ENCODE data around the gene RYR2.
A peak's percentile ranks its signal among the peaks of the same experiment; 100 is the strongest.
"Not testable (repeated sequence)": the region's sequence is repeated elsewhere in the genome, so short reads cannot be mapped to it uniquely, and the experiment has no call there.

The RYR2 gene

DNA sequence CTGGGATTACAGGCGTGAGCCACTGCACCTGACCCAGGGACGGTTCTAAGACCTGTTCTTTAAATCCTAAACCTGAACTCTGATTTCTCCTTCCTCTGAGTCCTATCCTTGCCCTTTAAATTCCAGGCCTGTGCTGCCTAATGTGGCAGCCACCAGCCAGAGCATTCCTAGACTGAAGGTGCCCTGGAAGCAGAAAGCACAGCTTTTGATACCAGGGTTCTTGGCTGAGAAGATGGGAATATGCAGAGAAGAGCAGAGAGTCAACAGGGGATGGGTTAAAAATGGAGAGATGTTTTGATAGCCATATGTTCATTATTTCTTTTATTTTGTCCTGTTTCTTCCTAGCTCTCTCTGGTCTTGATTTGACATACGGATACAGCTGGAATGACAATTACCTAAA is 49.7 kb downstream of the RYR2 start:
- DNase-seq, result no peak

DNA sequence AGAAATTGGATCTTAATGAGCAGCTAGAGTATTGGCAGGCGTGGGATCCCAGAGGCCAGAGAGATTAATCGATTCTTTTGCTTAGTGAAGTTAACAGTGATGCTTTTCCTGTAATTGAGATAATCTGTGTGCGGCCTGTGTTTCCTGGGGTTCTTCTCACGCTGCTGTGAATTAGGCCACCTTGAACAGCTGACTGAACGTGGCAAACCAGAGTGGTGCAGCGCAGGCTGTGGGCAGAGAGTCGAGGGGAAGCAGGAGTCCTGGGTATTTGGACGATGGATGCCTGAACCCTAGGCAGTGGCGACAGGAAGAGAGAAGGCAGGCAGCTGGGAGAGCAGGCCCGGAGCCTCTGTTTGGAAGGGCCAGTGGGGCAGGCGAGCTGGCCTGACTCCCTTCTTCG is 51.7 kb downstream of the RYR2 start:
- DNase-seq, result no peak

DNA sequence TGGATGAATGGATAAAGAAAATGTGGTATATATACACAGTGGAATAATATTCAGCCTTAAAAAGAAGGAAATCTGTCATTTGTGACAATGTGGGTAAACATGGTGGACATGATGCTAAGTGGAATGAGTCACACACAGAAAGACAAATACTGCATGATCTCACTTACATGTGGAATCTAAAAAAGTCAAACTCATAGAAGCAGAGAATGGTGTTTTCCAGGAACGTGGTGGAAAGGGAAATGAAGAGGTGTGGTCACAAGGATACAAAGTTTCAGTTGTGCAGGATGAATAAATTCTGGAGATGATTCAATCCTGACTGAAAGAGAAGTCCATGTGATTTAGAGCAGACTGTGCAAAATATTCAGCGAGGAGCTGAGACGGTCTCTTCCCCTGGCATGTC is 56.6 kb downstream of the RYR2 start:
- DNase-seq, result no peak

DNA sequence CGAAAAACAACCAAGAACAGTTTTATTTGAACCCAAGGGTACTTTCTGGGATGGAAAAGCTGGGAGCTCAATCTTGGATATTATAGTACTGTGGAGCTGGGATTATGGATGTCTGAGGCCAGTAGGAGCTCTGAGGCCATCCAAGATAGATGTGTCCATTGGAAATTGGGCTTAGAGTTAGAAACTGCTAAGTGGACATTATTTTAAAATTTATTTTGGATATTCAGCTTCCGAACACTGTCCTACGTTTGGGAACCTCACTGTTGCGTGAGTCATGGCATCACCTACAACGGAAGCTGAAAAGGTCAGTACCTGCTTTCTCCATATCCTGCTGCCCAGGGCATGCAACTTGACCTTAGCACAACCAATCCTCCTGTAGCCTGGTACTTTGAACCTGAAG is 61.0 kb downstream of the RYR2 start:
- DNase-seq, result no peak

DNA sequence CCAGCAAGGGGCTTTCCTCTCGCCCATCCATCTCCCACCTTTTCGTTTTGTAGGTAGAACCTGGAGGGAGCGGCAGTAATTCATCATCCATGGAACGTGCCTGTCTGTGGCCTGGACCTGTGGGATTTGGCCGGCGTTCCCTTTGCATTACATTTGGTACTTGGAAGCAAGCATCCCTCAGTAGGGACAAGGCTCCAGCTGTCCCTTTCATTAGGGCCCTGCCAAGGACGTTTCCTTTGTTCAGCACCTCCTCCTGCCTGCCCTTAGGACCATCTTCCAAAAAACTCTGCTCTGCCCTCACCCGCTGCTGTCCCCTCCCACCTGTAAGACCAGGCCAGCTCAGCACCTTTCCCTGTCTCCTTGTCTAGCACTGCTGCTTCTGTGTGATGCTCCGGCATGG is 62.1 kb downstream of the RYR2 start:
- no peak for DNase-seq

DNA sequence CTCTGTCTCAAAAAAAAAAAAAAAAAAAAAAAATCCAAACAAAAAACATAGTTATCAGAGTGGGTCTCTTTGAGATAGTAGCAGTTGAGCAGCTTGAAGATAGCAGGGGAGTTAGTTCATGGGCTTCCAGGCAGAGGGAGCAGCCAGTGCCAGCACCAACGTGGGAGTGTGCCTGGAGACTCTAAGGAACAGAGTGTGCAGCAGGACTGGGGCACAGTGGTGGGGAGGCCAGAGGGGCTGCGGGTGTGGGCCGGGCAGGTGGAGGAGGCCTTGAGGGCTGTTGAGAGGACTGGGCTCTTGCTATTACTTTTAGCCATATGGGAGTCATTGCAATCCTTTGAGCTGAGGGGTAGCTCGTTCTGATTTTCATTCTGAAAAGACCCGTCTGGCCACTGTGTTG is 63.8 kb downstream of the RYR2 start:
- DNase-seq, result no peak

DNA sequence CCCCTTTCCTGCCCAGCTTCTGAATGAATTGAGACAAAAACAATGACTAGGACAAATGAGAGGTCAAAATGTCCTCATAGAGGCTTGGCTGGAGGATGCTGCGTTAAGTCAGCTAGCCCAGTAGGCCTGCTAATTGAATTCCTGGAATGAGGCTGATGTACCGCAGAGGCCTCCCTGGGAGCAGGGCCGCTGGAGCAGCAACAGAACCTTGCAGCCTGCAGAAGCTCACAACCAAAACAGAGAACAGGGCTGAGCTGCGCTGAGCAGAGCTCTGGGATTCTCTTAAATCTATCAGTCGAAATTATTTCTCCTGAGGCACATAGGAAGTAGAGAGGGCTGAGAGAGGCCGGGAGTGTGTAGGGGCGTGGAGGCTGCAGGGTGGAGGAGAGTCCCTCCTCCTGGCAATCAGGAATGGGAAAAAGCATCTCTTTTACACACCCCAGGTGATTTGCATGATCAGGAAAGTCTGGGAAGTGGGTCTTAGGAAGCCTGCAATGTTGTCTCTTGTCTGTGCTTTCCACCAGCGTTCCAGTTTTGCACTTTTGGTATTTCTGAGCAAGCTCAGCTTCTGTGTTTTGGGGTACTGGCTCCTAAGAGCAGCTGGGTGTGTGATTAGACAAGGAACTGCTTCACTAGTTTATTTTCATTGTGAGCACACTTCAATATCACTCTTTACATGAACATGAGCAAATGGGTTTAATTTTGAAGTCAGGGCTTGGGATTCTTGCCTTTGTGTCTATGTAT is 66.5 kb downstream of the RYR2 start:
- peak in 1 of 2 experiments; percentile 3 for DNase-seq

DNA sequence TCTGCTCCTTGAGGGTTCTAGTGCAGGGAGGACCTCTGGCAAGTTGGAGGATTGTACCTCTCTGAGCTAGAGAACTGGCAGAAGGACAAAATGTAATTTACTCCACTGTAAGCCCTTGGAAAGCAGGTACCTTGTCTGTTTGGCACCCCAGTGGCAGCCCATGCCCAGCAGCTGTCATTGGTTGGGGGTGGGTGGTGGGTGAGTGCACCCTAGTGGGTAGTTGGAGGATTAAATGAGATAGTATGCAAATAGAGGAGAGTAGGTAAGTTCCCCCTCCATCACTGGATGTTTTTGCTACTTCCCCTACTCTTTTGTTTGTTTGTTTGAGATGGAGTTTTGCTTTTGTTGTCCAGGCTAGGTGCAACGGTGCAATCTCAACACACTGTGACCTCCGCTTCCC is 69.8 kb downstream of the RYR2 start:
- DNase-seq, result no peak

DNA sequence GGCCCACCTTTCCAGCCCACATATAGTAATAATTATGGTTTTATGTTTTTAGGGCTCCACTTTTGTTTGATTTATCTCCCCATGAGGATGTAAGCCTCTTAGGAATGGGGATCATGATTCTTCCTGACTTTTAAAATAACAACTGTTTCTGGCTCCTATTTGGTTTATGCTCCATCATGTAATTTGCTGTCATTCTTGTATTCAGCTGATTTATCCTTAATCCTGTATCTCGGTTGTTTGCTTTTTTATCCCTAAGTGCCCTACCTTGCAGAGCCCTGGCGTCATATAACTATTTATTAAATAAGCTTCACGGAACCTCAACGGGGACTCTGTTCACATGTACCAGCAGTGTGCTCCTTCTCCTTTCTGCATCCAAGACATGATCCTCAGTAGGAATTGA is 70.7 kb downstream of the RYR2 start:
- no peak for DNase-seq

DNA sequence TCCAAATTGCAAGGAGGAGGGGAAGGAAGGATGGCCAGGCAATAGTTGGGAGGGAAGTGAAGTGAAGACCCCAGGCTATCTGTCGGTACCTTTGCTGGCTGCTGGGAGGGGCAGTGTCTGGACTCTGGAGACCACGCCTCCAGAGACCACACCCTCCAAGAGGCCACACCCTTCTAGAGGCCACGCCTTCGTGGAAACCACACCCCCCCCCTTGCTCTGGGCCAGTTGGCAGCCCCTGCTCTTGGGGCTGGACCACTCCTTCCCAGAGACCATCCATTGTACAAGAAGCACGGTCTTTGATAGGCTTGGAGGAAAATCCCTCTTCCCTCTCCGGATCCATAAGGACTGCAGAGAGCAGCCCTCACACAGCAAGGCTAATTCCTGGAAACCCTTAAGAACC is 73.1 kb downstream of the RYR2 start:
- DNase-seq, result no peak

DNA sequence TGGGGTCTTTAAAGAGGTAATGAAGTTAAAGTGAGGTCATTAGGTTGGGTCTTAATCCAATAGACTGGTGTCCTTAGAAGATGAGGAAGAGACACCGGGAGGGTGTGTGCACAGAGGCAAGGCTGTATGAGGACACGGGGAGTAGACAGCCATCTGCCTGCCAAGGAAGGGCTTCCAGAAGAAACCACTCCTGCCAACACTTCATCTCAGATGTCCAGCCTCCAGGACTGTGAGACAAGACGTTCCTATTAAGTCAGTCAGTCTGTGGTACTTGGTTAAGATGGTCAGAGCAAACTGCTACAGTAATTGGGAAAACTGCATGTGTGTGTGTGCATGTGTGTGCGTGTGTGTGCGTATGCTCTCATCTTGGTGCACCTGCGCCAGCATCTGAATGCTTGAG is 77.1 kb downstream of the RYR2 start:
- no peak for DNase-seq

DNA sequence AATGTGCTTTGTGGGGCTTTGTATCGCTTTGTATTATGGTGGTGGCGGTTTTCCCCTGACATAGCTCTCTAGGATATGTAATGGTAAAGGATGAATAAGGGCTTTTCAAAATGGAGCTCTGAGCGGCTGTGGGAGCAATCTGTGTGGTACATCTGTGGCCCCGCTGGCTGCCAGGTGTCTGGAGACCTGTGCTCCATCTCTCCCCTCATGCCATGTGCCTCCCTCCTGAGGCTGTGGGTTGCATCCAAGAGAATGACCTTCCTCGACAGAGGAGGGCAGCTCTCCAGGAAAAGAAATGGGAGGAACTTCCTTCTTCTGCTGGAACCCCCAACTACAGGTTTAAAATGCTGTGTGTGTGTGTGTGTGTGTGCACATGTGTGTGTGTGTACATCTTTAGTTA is 78.7 kb downstream of the RYR2 start:
- DNase-seq, result no peak

DNA sequence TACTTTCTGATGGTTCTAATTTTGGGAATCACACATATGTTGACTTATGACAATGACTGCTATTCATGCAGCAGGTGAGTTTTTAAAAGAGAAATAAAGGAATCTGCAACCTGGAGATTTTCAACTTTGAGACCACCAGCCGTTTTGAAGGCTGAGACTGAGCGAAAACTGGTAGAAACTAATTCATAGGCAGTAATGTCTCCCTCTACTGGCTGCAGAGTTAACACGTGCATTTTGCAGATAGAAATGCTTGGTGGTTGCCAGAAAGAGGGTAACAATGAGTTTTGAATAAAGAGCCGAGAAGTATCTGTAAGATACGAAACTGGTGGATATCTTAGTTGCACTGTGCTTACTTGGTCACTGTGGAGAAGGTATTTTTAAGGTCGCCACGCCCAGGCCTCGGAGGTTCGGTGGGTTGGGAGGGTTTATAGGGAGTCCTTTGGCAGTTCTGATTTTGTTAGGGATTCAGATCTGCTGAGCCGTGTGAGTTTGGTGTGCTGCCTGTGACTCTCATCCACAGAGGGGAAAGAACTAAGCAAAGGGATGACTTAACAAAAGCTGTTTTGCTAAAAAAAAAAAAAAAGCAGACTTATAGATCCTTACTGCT is 83.0 kb downstream of the RYR2 start:
- DNase-seq, result peak in 1 of 2 experiments; percentile 41

DNA sequence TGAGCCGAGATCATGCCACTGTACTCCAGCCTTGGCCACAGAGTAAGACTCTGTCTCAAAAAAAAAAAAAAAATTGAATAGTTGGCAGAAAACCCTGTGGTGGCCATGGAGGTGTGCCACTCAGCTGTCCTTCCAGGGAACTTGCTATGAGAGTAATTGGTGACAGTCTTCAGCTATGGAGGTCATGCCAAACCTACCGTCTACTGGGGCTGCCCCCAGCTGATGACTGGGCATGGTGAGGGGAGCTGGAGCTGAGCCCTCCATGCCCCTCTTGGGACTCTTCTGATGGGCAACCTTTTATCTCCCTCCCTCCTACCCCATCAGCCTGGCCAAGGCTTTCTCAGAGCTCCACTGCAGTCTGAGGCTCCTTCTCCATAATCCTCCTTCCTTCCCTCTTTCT is 84.2 kb downstream of the RYR2 start:
- DNase-seq, result no peak

DNA sequence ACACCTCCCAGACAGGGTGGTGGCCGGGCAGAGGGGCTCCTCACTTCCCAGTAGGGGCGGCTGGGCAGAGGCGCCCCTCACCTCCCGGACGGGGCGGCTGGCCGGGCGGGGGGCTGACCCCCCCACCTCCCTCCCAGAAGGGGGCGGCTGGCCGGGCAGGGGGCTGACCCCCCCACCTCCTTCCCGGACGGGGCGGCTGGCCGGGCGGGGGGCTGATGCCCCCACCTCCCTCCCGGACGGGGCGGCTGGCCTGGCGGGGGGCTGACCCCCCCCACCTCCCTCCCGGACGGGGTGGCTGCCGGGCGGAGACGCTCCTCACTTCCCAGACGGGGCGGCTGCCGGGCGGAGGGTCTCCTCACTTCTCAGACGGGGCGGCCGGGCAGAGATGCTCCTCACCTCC is 85.3 kb downstream of the RYR2 start:
- DNase-seq, result not testable (repeated sequence)

DNA sequence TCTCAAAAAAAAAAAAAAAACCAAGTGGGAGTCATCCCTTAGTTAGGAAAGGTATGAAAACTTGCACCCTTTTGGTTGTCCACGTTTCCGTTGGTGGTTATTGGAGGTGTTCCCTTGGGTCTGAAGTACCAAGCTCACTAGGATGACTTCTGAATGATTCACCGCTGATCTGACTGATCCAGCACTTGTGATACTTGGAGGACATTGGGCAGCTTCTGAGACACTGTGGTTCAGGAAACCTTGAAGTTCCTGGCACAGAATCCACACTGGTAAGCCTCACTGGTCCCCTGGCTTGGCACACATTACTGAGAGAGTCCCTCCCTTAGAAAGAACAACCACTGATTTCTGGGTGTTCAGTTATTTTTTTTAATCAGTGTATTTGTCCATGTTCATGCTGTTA is 91.9 kb downstream of the RYR2 start:
- no peak for DNase-seq

DNA sequence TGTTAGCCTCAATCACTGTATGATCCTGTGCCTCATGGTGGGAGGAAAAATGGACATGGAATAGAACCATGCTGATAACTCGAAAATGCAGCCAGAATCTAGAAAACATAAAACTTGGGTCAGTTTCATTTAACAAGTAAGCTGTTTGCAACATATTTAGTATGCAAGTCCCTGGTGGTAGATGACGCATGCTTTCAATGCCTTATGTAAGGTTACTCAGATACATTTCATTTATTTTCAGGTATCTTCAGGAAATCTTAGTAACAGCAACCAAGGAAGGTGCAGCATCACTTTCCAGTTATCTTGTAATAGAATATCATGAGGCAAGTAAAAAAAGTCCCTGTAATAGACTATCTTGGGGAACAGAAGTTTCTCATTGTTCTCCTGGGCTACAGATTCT is 92.9 kb downstream of the RYR2 start:
- DNase-seq, result no peak

DNA sequence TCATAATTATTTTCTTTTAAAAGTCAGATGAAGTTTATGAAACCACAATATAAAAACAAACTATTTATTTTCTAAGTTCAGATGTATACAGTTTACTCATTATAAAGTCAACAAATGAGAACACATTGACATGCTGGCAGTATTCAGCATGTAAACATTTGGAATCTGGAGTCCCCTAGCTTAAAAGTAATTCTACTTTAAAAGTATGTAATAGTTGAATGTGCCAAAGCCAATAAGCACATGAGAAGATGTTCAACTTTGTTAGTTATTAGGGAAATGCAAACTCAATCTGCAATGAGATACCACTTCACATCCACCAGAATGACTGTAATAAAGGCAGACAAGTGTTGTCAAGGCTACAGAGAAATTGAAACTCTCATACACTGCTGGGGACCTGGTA is 96.6 kb downstream of the RYR2 start:
- no peak for DNase-seq

DNA sequence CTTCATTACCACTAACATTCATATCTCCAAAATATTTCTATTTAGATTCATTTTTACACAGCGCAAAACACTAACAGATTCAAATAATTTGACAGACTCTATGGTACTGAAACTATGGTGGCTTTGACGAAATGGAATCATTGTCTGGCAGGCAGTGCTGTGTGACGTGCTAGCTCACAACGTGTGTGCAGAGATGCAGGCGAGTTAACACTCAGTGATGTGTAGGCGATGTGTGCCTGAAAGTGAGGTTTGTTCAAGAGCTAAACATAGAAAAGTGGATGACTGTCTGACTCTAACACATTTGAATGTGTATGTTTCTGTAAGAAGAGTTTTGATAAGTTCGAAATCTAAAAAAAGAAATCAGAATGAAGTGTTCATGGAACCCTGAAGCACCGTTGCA is 97.7 kb downstream of the RYR2 start:
- no peak for DNase-seq

DNA sequence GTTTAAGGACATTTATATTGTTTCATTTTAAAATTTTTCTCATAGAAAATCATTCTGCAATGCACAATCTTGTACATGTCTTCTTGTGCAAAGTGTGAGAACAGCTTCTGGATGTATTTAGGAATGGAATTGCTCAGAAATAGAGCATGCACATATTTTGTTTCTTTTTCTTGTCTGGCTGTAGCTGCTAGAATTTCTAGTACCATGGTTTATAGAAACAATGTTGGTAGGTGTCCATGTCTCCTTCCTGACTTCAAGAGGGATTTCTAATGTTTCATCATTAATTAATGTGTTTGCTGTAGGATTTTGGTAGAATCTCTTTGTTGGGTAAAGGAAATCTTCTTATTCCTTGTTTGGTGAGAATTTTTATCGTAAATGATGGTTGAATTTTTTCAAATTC is 99.0 kb downstream of the RYR2 start:
- no peak for DNase-seq

DNA sequence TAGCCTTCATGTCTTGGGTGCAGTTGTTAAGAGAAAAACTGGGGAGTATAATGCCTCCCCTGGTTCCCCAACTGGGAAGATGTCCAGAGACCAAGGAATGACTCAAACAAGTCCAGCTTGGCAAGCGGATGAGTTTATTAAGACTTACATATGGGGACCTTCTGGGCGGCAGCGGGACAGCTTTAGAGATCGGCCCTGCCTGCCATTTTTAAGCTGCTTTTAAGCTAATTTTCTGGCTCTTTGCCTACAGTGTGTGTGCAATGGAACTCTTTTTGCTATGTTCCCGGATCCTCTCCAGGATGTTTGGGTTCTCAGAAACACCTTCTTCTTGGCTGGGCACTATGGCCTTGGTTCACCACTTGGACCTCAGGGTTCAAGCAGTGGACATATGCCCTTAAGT is 99.5 kb downstream of the RYR2 start:
- no peak for DNase-seq

DNA sequence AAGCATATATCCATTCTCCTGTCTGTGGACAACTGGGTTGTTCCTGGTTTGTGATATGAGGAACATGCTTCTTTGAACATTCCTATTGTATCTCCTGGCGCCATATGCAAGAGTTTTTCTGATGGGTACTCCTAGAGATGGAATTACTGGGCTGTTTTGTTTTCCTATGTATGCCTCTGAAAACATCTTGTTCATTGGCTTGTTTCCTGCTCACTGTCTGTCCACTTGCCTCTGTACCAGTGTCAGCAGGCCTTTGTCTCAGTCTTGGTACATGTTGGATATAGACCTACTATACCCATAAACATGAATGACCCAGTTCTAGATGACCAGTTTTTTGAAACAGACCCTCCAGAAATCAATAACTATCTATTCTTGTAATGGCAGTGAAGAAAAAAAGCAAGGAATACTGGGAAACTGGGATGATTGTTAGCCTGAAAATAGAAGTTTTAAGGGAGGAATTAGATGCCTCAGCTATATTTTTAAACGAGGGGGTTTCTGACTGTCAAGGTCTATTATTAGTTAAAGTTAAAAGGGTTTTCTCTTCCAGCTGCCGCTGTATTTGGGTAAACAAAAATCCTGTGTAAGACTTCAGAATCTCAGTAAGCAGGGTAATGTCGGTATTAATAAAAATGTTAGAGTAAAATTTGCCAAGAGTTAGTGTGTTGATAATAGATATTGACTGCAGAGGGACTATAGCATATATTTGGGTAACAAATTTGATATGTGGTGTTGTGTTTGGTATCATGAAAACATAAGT is 103.6 kb downstream of the RYR2 start:
- no peak for DNase-seq

DNA sequence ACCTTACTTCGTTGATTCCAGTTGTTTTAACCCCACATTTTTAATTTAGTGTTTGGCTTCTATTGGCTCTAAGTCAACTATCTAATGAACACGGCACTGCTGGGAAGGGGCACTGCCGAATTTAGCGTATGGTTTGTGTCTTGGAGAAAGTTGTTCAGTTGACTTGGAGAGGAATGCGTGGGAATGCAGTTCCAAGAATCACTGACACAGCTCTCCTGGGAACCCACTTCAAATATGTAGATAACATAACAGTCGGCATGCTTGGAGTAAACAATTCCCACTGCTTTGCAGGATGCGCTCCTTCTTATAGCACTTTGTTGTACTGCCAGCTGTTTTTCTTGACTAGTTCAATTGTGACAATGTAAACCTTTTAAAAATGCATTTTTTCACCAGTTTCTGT is 104.3 kb downstream of the RYR2 start:
- no peak for DNase-seq

DNA sequence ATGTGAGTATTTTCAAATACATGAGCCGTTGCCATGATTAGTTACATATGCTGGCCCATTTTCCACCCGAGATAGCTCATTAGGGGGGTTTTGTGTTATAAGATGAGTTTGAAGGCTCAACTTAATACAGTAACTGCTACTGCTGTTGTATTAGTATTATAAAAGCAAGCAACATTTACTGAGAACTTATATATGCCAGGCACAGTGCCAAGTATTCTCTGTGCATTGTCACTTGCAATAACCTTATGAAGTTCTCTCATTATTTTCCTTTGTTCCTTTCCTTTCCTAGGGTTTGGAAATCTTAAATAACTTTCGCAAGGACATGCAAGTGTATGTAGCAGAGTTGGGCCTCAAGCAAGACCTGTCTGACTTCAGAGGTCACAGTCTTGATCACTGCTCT is 107.9 kb downstream of the RYR2 start:
- no peak for DNase-seq
